GM23338 (cell line): ENCODE data around the gene NRXN2.

ENCODE experiments used
- CREB1 ChIP-seq: fragments of 250-450 bp; sonication (Bioruptor Pico); IDR thresholded peaks from 2 replicates; pipeline ENCODE4 v1.5.0; 2020; ENCODE audit warnings: low read depth, mild to moderate bottlenecking, moderate library complexity
- CTCF ChIP-seq, 2 experiments: fragments of 200-600 bp in 1 of 2; sonication (generic) in 1 of 2; conservative IDR thresholded peaks; 2 replicates each; pipeline versions ENCODE4 v1.5.1 to v1.6.1; 2016 to 2017; ENCODE audit warnings: antibody characterized with exemption in 2 of 2, low read depth in 2 of 2, mild to moderate bottlenecking in 2 of 2, moderate library complexity in 1 of 2
- EZH2 ChIP-seq: fragments of 200-600 bp; sonication (generic); IDR thresholded peaks from one replicate; pipeline ENCODE4 v1.8.0; 2017; ENCODE audit warnings: antibody characterized with exemption, mild to moderate bottlenecking, low read depth; ENCODE audit not compliant: unreplicated experiment
- EZH2phosphoT487 ChIP-seq: fragments of 200-600 bp; sonication (generic); IDR thresholded peaks from one replicate; pipeline ENCODE4 v1.8.1; 2018; ENCODE audit warnings: antibody characterized with exemption; ENCODE audit not compliant: unreplicated experiment
- JUNB ChIP-seq: IDR thresholded peaks from one replicate; pipeline ENCODE4 v1.6.1; 2016; ENCODE audit warnings: antibody characterized with exemption; ENCODE audit not compliant: unreplicated experiment
- POLR2AphosphoS5 ChIP-seq: IDR thresholded peaks from 2 replicates; pipeline ENCODE4 v1.6.1; 2016; ENCODE audit warnings: antibody characterized with exemption, low read depth
- REST ChIP-seq: IDR thresholded peaks from one replicate; pipeline ENCODE4 v1.6.1; 2018; ENCODE audit warnings: antibody characterized with exemption; ENCODE audit not compliant: unreplicated experiment
- STAT1 ChIP-seq: IDR thresholded peaks from one replicate; pipeline ENCODE4 v1.6.1; 2016; ENCODE audit warnings: antibody characterized with exemption; ENCODE audit not compliant: unreplicated experiment
- ZNF114 ChIP-seq: fragments of 250-450 bp; sonication (Bioruptor Pico); IDR thresholded peaks from 2 replicates; pipeline ENCODE4 v1.5.0; 2020; ENCODE audit warnings: mild to moderate bottlenecking, moderate library complexity
- TF ChIP-seq, protein P1 (sequence below): IDR thresholded peaks from 2 replicates; pipeline ENCODE4 v1.6.1; 2016; ENCODE audit warnings: antibody characterized with exemption
- TF ChIP-seq, protein P2 (sequence below): fragments of 250-450 bp; sonication (Bioruptor Pico); IDR thresholded peaks from 2 replicates; pipeline ENCODE4 v1.5.0; 2020; ENCODE audit warnings: mild to moderate bottlenecking, moderate library complexity

DNA sequence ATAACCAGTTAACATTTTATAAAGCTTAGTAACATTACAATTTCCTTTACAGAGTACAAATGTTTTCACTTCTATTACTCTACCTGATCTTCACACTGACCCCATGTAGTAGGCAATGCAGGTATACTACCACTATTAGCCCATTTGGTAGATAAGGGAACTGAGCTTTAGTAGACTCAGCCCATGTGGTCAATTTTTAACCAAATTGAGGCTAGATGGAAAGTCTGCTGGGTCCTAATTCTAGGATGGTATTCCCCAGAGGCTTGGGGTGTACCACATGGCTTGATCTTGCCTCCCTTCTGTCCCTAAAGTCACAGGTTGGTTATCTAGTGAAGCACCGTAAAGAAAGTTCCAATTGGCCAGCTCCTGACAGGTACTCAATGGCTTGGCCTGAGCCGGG, 48.2 kb downstream of the NRXN2 start:
- no peak for TF ChIP-seq CTCF (conservative IDR thresholded peaks at IDR 0.05; ENCODE audit: low read depth in 2 of 2)
- TF ChIP-seq, protein P1, sequence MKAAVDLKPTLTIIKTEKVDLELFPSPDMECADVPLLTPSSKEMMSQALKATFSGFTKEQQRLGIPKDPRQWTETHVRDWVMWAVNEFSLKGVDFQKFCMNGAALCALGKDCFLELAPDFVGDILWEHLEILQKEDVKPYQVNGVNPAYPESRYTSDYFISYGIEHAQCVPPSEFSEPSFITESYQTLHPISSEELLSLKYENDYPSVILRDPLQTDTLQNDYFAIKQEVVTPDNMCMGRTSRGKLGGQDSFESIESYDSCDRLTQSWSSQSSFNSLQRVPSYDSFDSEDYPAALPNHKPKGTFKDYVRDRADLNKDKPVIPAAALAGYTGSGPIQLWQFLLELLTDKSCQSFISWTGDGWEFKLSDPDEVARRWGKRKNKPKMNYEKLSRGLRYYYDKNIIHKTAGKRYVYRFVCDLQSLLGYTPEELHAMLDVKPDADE, result no peak
- TF ChIP-seq EZH2phosphoT487, result no peak
- TF ChIP-seq POLR2AphosphoS5, result no peak
- no peak for TF ChIP-seq EZH2
- no peak for TF ChIP-seq REST
- TF ChIP-seq, protein P2, sequence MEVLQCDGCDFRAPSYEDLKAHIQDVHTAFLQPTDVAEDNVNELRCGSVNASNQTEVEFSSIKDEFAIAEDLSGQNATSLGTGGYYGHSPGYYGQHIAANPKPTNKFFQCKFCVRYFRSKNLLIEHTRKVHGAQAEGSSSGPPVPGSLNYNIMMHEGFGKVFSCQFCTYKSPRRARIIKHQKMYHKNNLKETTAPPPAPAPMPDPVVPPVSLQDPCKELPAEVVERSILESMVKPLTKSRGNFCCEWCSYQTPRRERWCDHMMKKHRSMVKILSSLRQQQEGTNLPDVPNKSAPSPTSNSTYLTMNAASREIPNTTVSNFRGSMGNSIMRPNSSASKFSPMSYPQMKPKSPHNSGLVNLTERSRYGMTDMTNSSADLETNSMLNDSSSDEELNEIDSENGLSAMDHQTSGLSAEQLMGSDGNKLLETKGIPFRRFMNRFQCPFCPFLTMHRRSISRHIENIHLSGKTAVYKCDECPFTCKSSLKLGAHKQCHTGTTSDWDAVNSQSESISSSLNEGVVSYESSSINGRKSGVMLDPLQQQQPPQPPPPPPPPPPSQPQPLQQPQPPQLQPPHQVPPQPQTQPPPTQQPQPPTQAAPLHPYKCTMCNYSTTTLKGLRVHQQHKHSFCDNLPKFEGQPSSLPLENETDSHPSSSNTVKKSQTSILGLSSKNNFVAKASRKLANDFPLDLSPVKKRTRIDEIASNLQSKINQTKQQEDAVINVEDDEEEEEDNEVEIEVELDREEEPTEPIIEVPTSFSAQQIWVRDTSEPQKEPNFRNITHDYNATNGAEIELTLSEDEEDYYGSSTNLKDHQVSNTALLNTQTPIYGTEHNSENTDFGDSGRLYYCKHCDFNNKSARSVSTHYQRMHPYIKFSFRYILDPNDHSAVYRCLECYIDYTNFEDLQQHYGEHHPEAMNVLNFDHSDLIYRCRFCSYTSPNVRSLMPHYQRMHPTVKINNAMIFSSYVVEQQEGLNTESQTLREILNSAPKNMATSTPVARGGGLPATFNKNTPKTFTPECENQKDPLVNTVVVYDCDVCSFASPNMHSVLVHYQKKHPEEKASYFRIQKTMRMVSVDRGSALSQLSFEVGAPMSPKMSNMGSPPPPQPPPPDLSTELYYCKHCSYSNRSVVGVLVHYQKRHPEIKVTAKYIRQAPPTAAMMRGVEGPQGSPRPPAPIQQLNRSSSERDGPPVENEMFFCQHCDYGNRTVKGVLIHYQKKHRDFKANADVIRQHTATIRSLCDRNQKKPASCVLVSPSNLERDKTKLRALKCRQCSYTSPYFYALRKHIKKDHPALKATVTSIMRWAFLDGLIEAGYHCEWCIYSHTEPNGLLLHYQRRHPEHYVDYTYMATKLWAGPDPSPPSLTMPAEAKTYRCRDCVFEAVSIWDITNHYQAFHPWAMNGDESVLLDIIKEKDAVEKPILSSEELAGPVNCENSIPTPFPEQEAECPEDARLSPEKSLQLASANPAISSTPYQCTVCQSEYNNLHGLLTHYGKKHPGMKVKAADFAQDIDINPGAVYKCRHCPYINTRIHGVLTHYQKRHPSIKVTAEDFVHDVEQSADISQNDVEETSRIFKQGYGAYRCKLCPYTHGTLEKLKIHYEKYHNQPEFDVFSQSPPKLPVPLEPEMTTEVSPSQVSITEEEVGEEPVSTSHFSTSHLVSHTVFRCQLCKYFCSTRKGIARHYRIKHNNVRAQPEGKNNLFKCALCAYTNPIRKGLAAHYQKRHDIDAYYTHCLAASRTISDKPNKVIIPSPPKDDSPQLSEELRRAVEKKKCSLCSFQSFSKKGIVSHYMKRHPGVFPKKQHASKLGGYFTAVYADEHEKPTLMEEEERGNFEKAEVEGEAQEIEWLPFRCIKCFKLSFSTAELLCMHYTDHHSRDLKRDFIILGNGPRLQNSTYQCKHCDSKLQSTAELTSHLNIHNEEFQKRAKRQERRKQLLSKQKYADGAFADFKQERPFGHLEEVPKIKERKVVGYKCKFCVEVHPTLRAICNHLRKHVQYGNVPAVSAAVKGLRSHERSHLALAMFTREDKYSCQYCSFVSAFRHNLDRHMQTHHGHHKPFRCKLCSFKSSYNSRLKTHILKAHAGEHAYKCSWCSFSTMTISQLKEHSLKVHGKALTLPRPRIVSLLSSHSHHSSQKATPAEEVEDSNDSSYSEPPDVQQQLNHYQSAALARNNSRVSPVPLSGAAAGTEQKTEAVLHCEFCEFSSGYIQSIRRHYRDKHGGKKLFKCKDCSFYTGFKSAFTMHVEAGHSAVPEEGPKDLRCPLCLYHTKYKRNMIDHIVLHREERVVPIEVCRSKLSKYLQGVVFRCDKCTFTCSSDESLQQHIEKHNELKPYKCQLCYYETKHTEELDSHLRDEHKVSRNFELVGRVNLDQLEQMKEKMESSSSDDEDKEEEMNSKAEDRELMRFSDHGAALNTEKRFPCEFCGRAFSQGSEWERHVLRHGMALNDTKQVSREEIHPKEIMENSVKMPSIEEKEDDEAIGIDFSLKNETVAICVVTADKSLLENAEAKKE (CRISPR knock-in tag), result no peak
- TF ChIP-seq ZNF114, result no peak
- TF ChIP-seq JUNB, result no peak
- no peak for TF ChIP-seq CREB1 (CRISPR knock-in tag)
- no peak for TF ChIP-seq STAT1
